Fibroblast of lung (primary cell): Measurements from ENCODE around the gene PRELP.

ENCODE experiments used
- CTCF ChIP-seq, 2 donors: IDR thresholded peaks in 1 of 2; conservative IDR thresholded peaks in 1 of 2; 1 replicate in 1 of 2; 2 replicates in 1 of 2; pipeline ENCODE4 v1.5.1; 2011 to 2012; ENCODE audit warnings: low read length in 2 of 2, control low read depth in 1 of 2, inconsistent platforms in 1 of 2, low read depth in 1 of 2, mild to moderate bottlenecking in 1 of 2
- EZH2 ChIP-seq: IDR thresholded peaks from 2 replicates; pipeline ENCODE4 v1.5.1; 2012; ENCODE audit warnings: low read length, control low read depth, mild to moderate bottlenecking; ENCODE audit errors: missing control alignments

- TF ChIP-seq EZH2, result no peak
- no peak for TF ChIP-seq CTCF (conservative IDR thresholded peaks at IDR 0.05 in 1 of 2, IDR thresholded peaks at IDR 0.05 in 1 of 2; ENCODE audit: low read depth in 1 of 2, low read length in 2 of 2)
Measured at GRCh38 chr1:203441766-203442165, 33.8 kb upstream of the PRELP start.
